Prostate gland (tissue), 2 donors: ENCODE data around the gene PLA2G12B. TPM values are rescaled to one million over a fixed set of nuclear protein-coding genes. Genes with fewer than 3 reads are reported as not detected.

Experiments
- DNase-seq: peaks from one replicate; pipeline ENCODE4 v3.0.0-alpha.2; 2019; ENCODE audit warnings: low spot score
- H3K27ac ChIP-seq, 2 donors: fragments of 200-600 bp; sonication (generic); 2 replicates each; pipeline ENCODE4 v1.5.1; 2017 to 2019
- H3K27me3 ChIP-seq: fragments of 200-600 bp; sonication (generic); replicated peaks from 2 replicates; pipeline ENCODE4 v1.5.1; 2019; ENCODE audit not compliant: insufficient read depth
- H3K36me3 ChIP-seq, 2 donors: fragments of 200-600 bp; sonication (generic); 1 replicate in 1 of 2; 2 replicates in 1 of 2; pipeline versions ENCODE4 v1.5.1 to v1.8.1; 2017 to 2019
- H3K4me1 ChIP-seq: fragments of 200-600 bp; sonication (generic); replicated peaks from 2 replicates; pipeline ENCODE4 v1.5.1; 2019
- H3K4me3 ChIP-seq, 2 donors: fragments of 200-600 bp; sonication (generic); 2 replicates each; pipeline ENCODE4 v1.5.1; 2017 to 2019
- H3K9me3 ChIP-seq: fragments of 200-600 bp; sonication (generic); 2 replicates; pipeline ENCODE4 v1.5.1; 2017
- POLR2A ChIP-seq: fragments of 450-650 bp; IDR thresholded peaks from one replicate; pipeline ENCODE4 v1.6.1; 2016; ENCODE audit warnings: antibody characterized with exemption, mild to moderate bottlenecking
- POLR2AphosphoS5 ChIP-seq: sonication (generic); formaldehyde crosslinking; IDR thresholded peaks from one replicate; pipeline ENCODE4 v1.6.1; 2017; ENCODE audit warnings: antibody characterized with exemption
- WGBS: methylation state at CpG from one replicate; pipeline ENCODE4 v1.1.5; 2018; 5-methylcytosine and 5-hydroxymethylcytosine counted together
- intact Hi-C: fragments of 100-400 bp; cut with DNase I; formaldehyde crosslinking; loops from one replicate; pipeline ENCODE4 v1.14.2; 2022
- total RNA-seq, 2 donors: library from RNA; depleted of rRNA; stranded (reverse); fragments of >200 nt; gene quantifications; one replicate each; pipeline ENCODE4 v1.1.0, GENCODE V29; 2016
- TF ChIP-seq, protein P1 (sequence below), 4 experiments: fragments of 200-600 bp in 2 of 4; fragments of 450-650 bp in 2 of 4; sonication (generic) in 2 of 4; IDR thresholded peaks; 1 replicate in 3 of 4; 2 replicates in 1 of 4; pipeline ENCODE4 v1.5.1; 2016 to 2019; ENCODE audit warnings: antibody characterized with exemption in 4 of 4, mild to moderate bottlenecking in 2 of 4, moderate library complexity in 2 of 4

Gene PLA2G12B
- total RNA-seq, 2 donors from 2014 or later, result not detected

DNA sequence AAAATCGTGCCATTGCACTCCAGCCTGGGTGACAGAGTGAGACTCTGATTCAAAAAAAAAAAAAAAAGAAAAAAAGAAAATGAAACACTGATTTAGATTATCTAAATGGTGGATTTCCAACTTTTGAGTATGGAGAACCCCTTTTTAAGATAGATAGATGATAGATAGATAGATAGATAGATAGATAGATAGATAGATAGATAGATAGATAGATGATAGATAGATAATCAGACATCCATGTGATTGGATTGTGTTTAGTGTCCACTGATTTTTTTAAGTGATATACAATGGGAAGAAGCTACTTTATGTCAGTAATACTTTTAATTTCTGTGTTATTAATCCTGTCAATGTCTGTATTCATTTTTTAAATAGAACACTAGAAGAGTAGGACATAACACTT lies 55.1 kb downstream of the PLA2G12B start:
- no peaks in the 10 kb centered on the region for H3K36me3 ChIP-seq
- no peak for DNase-seq
- no peaks in the 10 kb centered on the region for H3K27me3 ChIP-seq
- WGBS, result 85% methylated on average over 1 of the region's 1 CpG
- H3K9me3 ChIP-seq, result no peaks in the 10 kb centered on the region
- intact Hi-C loops, result no loop called here
- no peak overlapping the region for H3K4me3 ChIP-seq
- no peaks in the 10 kb centered on the region for H3K4me1 ChIP-seq
- TF ChIP-seq, protein P1, sequence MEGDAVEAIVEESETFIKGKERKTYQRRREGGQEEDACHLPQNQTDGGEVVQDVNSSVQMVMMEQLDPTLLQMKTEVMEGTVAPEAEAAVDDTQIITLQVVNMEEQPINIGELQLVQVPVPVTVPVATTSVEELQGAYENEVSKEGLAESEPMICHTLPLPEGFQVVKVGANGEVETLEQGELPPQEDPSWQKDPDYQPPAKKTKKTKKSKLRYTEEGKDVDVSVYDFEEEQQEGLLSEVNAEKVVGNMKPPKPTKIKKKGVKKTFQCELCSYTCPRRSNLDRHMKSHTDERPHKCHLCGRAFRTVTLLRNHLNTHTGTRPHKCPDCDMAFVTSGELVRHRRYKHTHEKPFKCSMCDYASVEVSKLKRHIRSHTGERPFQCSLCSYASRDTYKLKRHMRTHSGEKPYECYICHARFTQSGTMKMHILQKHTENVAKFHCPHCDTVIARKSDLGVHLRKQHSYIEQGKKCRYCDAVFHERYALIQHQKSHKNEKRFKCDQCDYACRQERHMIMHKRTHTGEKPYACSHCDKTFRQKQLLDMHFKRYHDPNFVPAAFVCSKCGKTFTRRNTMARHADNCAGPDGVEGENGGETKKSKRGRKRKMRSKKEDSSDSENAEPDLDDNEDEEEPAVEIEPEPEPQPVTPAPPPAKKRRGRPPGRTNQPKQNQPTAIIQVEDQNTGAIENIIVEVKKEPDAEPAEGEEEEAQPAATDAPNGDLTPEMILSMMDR (IDR thresholded peaks at IDR 0.05), result no peak
- TF ChIP-seq POLR2AphosphoS5 (no peak), POLR2A (no peak)
- no peak overlapping the region for H3K27ac ChIP-seq

DNA sequence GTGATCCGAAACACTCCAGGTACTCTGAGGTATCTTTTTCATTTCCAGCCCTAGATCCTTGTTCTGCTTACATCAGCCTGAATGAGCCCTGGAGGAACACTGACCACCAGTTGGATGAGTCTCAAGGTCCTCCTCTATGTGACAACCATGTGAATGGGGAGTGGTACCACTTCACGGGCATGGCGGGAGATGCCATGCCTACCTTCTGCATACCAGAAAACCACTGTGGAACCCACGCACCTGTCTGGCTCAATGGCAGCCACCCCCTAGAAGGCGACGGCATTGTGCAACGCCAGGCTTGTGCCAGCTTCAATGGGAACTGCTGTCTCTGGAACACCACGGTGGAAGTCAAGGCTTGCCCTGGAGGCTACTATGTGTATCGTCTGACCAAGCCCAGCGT lies 56.0 kb downstream of the PLA2G12B start:
- 95% methylated on average over 10 of the region's 10 CpGs for WGBS
- DNase-seq, result no peak
- intact Hi-C loops, result no loop called here
- no peak overlapping the region for H3K27ac ChIP-seq
- no peaks in the 10 kb centered on the region for H3K36me3 ChIP-seq
- no peaks in the 10 kb centered on the region for H3K27me3 ChIP-seq
- no peak overlapping the region for H3K4me3 ChIP-seq
- TF ChIP-seq, protein P1 (IDR thresholded peaks at IDR 0.05), result no peak
- TF ChIP-seq POLR2AphosphoS5 (no peak), POLR2A (no peak)
- no peaks in the 10 kb centered on the region for H3K4me1 ChIP-seq
- H3K9me3 ChIP-seq, result no peaks in the 10 kb centered on the region

DNA sequence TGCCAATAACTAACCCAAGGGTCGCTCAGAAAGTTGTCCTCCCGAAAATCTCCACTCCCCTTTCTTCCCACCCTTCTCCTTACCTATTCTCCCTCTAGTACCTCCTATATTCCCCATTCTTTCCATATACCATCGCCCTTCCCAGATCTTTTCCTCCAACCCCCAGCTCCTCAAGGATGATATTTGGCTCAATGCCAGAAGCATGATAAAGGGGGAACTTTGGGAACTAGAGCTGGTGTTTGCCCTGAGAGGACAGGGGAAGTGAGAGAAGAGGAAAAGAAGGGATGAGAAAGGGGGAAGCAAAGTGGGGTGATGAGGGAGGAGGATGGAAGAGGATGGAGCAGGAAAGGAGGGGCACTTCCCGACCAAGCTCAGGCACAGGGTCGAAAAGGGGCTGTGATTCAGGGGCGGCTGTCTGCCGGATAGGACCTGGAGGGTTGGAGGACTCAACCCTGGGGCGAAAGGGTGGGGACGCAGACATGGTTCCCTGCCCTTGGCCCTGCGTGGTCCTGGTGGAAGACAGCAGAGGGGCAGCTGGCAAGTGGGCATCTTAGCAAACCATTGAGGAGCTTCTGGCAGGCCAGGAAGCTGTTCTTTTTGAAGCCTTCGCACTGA lies 59.3 kb downstream of the PLA2G12B start:
- Histone ChIP-seq H3K4me3 (no peak overlapping the region), H3K9me3 (no peaks in the 10 kb centered on the region), H3K36me3 (no peaks in the 10 kb centered on the region), H3K4me1 (no peaks in the 10 kb centered on the region), H3K27ac (no peak overlapping the region), H3K27me3 (no peaks in the 10 kb centered on the region)
- TF ChIP-seq POLR2A, result no peak
- TF ChIP-seq POLR2AphosphoS5, result no peak
- TF ChIP-seq, protein P1 (IDR thresholded peaks at IDR 0.05), result no peak
- WGBS, result 84% methylated on average over 11 of the region's 11 CpGs
- DNase-seq, result no peak
- intact Hi-C loops, result no loop called here

DNA sequence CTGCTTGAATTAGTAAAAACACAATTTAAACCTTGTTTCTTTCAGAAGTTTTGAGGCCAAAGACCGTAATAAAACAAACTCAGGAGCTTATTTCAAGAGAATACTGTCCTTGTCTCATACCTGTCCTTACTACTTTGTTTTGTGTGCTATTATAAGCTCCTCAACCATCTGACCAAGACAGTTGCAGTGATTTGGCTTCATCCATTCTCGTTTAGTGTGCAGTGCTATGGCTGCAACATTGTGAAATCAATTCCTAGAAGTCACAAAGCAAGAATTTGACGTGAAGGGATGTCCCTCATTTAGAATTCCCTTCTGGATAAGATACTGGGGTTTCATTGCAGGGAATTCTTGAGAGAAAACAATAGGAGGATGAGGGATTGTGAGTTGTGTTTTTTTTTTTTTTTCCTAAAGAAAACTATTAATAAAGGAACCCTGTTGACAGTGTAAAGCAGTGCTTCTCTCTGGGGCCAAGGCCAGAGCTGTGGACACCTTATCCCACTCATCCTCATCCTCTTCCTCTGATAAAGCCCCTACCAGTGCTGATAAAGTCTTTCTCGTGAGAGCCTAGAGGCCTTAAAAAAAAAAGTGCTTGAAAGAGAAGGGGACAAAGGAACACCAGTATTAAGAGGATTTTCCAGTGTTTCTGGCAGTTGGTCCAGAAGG lies 61.3 kb downstream of the PLA2G12B start, which contains the start of gene OIT3:
TSS of gene OIT3 (plus strand) at position 604 of the 663 bp plus-strand sequence. CDS start 60 bp downstream, outside the sequence.
- TF ChIP-seq POLR2AphosphoS5 (no peak), POLR2A (no peak)
- TF ChIP-seq, protein P1 (IDR thresholded peaks at IDR 0.05), result no peak
- Histone ChIP-seq H3K27me3 (no peaks in the 10 kb centered on the region), H3K36me3 (no peaks in the 10 kb centered on the region), H3K4me1 (no peaks in the 10 kb centered on the region), H3K4me3 (no peak within 1 kb of the TSS), H3K27ac (no peak within 1 kb of the TSS), H3K9me3 (no peaks in the 10 kb centered on the region)
- WGBS, result 72% methylated on average over 4 of the region's 4 CpGs
- DNase-seq, result no peak
- intact Hi-C loops, result no loop called here

DNA sequence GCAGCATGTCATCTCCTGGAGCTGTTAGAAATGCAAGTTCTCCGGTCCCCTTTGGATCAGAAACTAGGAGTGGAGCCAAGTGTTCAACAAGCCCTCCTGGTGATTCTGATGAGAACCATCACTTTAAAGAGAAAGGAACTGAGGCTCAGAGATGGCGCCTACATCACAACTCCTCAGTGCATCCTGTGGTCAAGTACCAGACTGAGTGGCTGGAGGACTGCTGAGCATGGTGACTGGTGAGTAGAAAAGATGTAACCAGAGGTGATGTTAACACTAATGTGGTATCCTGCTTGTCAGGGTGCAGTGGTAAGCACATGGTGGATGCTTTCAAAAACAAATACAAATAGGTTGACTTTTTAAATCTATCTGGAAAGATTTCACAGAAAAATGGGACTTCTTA lies 64.5 kb downstream of the PLA2G12B start:
- Histone ChIP-seq H3K27me3 (no peaks in the 10 kb centered on the region), H3K27ac (no peak overlapping the region), H3K36me3 (no peaks in the 10 kb centered on the region), H3K4me1 (no peaks in the 10 kb centered on the region), H3K4me3 (no peak overlapping the region), H3K9me3 (no peaks in the 10 kb centered on the region)
- no peak for DNase-seq
- intact Hi-C loops, result no loop called here
- 79% methylated on average over 2 of the region's 2 CpGs for WGBS
- TF ChIP-seq, protein P1 (IDR thresholded peaks at IDR 0.05), result no peak
- no peak for TF ChIP-seq POLR2AphosphoS5
- TF ChIP-seq POLR2A, result no peak
